AG04450 (cell line): ENCODE measurements around the gene OR7C1. TPM values are rescaled to one million over a fixed set of nuclear protein-coding genes. Genes with fewer than 3 reads are reported as not detected.
"Not testable (repeated sequence)": the region's sequence is repeated elsewhere in the genome, so short reads cannot be mapped to it uniquely, and the experiment has no call there.

Source experiments
- CTCF ChIA-PET: fragments of 300-600, 350-600 bp; formaldehyde crosslinking; extraction: SDS; loops from one replicate; lab custom pipeline; 2022; ENCODE audit warnings: antibody characterized with exemption, inconsistent platforms; lab: Charles Lee
- POLR2A ChIA-PET: fragments of 350-600 bp; formaldehyde crosslinking; extraction: SDS; loops from one replicate; lab custom pipeline; 2021; ENCODE audit warnings: antibody characterized with exemption, inconsistent platforms; lab: Yijun Ruan, JAX
- DNase-seq: peaks from one replicate; pipeline ENCODE4 v3.0.0-alpha.2; 2011; ENCODE audit warnings: low read depth, low spot score
- H3K27ac ChIP-seq: one replicate; pipeline ENCODE4 v1.5.1; 2012; ENCODE audit warnings: low read depth, low read length, control low read depth
- H3K27me3 ChIP-seq: one replicate; pipeline ENCODE4 v1.6.0; 2012; ENCODE audit warnings: low read length; ENCODE audit not compliant: control insufficient read depth, insufficient read depth
- H3K4me3 ChIP-seq: 2 replicates; pipeline ENCODE4 v1.5.1; 2011; ENCODE audit warnings: mild to moderate bottlenecking, low read depth, low read length, control low read depth
- H3K9me3 ChIP-seq: 2 replicates; pipeline ENCODE4 v1.5.1; 2012; ENCODE audit warnings: low read length; ENCODE audit not compliant: control insufficient read depth, insufficient read depth
- polyA plus RNA-seq: library from polyadenylated mRNA; depleted of rRNA; stranded (reverse); fragments of >200 nt; gene quantifications from 2 replicates; pipeline ENCODE4 v1.2.3, GENCODE V29; 2011
- TF ChIP-seq, protein P1 (sequence below): IDR thresholded peaks from 2 replicates; pipeline ENCODE4 v1.5.1; 2011; ENCODE audit warnings: low read depth, low read length, control low read depth, inconsistent platforms

The OR7C1 gene
- polyA plus RNA-seq, 1 experiment = not detected

DNA sequence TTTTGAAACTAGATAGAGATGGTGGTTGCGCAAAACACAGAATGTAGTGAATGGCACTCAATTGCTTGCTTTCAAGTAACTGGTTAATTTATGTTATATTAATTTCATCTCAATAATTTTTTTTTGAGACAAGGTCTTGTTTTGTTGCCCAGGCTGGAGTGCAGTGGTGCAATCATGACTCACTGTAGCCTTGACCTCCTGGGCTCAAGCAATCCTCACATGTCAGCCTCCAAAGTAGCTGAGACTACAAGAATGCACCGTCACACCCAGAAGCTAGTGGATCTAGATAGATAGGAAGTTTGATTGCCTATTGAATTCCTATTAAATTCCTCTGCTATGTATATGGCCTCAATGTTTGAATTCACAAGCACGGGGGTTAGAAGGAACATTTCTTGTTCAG, 30.2 kb downstream of the OR7C1 start:
- no peak overlapping the region for H3K4me3 ChIP-seq
- ChIA-PET CTCF (no interaction called here), POLR2A (no interaction called here)
- H3K9me3 ChIP-seq = no peaks in the 10 kb centered on the region
- DNase-seq = no peak
- TF ChIP-seq, protein P1, sequence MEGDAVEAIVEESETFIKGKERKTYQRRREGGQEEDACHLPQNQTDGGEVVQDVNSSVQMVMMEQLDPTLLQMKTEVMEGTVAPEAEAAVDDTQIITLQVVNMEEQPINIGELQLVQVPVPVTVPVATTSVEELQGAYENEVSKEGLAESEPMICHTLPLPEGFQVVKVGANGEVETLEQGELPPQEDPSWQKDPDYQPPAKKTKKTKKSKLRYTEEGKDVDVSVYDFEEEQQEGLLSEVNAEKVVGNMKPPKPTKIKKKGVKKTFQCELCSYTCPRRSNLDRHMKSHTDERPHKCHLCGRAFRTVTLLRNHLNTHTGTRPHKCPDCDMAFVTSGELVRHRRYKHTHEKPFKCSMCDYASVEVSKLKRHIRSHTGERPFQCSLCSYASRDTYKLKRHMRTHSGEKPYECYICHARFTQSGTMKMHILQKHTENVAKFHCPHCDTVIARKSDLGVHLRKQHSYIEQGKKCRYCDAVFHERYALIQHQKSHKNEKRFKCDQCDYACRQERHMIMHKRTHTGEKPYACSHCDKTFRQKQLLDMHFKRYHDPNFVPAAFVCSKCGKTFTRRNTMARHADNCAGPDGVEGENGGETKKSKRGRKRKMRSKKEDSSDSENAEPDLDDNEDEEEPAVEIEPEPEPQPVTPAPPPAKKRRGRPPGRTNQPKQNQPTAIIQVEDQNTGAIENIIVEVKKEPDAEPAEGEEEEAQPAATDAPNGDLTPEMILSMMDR = no peak
- no peak overlapping the region for H3K27ac ChIP-seq
- H3K27me3 ChIP-seq = no peaks in the 10 kb centered on the region

DNA sequence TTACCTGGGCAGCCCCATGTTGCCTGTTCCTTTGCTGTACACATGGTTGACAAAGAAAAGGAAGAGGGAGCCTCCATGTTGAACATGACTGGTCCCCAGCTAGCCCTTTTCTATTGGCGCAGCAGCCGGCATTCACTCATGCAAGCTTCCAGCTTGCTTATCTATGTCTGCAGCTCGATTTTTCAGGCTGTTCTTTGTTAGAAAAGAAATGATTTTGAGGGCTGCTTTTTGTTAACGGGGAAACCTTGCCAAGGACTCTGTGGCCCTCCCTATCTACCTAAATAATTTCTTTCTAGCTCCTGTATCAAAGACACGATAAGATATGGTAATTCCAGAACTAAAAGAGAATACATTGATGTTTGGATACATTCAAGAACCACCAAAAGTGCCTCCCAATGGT, 36.2 kb downstream of the OR7C1 start:
- CTCF ChIA-PET = no interaction called here
- Histone ChIP-seq H3K9me3 (no peaks in the 10 kb centered on the region), H3K4me3 (no peak overlapping the region), H3K27me3 (no peaks in the 10 kb centered on the region), H3K27ac (no peak overlapping the region)
- no peak for DNase-seq
- POLR2A ChIA-PET = no interaction called here
- TF ChIP-seq, protein P1 = no peak

- CTCF ChIA-PET = no interaction called here
- TF ChIP-seq, protein P1 = no peak
- no peak overlapping the region for H3K4me3 ChIP-seq
These were observed 39.0 kb downstream of the OR7C1 start for GRCh38 chr19:14796021-14796420.

GRCh38 chr19:14795078-14795721, 39.8 kb downstream of the OR7C1 start:
- TF ChIP-seq, protein P1 = no peak
- H3K27me3 ChIP-seq = no peaks in the 10 kb centered on the region
- H3K4me3 ChIP-seq = no peak overlapping the region
- no peak overlapping the region for H3K27ac ChIP-seq
- H3K9me3 ChIP-seq = no peaks in the 10 kb centered on the region
- ChIA-PET POLR2A (no interaction called here), CTCF (no interaction called here)
- DNase-seq = no peak

More at GRCh38 chr19:14796021-14796420, 39.0 kb downstream of the OR7C1 start:
- no peak for DNase-seq
- Histone ChIP-seq H3K27ac (no peak overlapping the region), H3K9me3 (no peaks in the 10 kb centered on the region), H3K27me3 (no peaks in the 10 kb centered on the region)
- POLR2A ChIA-PET = no interaction called here

DNA sequence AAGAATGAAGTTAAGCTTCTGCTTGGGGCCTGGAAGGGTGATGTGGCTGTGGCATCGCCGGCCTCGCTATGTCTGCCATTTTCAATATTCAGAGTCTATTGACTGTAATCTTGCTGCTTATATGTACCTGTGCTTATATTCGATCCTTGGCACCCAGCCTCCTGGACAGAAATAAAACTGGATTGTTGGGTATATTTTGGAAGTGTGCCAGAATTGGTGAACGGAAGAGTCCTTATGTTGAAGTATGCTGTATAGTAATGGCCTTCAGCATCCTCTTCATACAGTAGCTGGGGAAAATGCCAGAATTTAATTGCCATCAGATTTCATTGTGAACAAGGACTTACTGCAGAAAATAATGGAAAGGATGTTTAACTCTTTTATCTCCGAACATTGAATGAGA, 42.7 kb downstream of the OR7C1 start:
- H3K27ac ChIP-seq, POLR2A ChIA-PET, H3K4me3 ChIP-seq, CTCF ChIA-PET, H3K9me3 ChIP-seq, DNase-seq, H3K27me3 ChIP-seq: not testable (repeated sequence)
